PC-9 (cell line): ENCODE data around the gene LRRC47. TPM values are rescaled to one million over a fixed set of nuclear protein-coding genes. Genes with fewer than 3 reads are reported as not detected.

Source experiments
- BruUV-seq: library from RNA; stranded (reverse); fragments of 400-500 nt; replicated peaks from 2 replicates; lab custom pipeline; 2021; lab: Mats Ljungman, UMichigan
- CTCF ChIA-PET: fragments of 300-600 bp; sonication (Branson Sonifier 250); formaldehyde crosslinking; loops from one replicate; lab custom pipeline; 2022; ENCODE audit warnings: antibody characterized with exemption; lab: Charles Lee
- POLR2A ChIA-PET: fragments of 300-600 bp; sonication (Branson Sonifier 250); formaldehyde crosslinking; loops from one replicate; lab custom pipeline; 2022; ENCODE audit warnings: antibody characterized with exemption; ENCODE audit not compliant: unreplicated experiment; lab: Charles Lee
- DNase-seq, 2 experiments: peaks; one replicate each; pipeline versions ENCODE4 v3.0.0 to v3.0.0-alpha.2; 2015 to 2022; ENCODE audit warnings: mixed read lengths in 1 of 2
- H2AFZ ChIP-seq: fragments of 200-600 bp; sonication (generic); 2 replicates; pipeline ENCODE4 v1.8.1; 2017; ENCODE audit warnings: antibody characterized with exemption
- H3F3A ChIP-seq: fragments of 200-600 bp; sonication (generic); 2 replicates; pipeline ENCODE4 v1.8.1; 2017; ENCODE audit warnings: antibody characterized with exemption, mild to moderate bottlenecking, low read depth; ENCODE audit not compliant: insufficient read depth
- H3K27ac ChIP-seq: fragments of 200-600 bp; sonication (generic); 2 replicates; pipeline ENCODE4 v1.6.1; 2016; ENCODE audit warnings: mixed run types
- H3K27me3 ChIP-seq: fragments of 200-600 bp; sonication (generic); 2 replicates; pipeline ENCODE4 v1.6.1; 2016; ENCODE audit warnings: low read depth, mixed run types; ENCODE audit not compliant: insufficient read depth
- H3K36me3 ChIP-seq: fragments of 200-600 bp; sonication (generic); 2 replicates; pipeline ENCODE4 v1.6.1; 2016; ENCODE audit warnings: low read depth, mixed run types
- H3K4me1 ChIP-seq: fragments of 200-600 bp; sonication (generic); replicated peaks from 2 replicates; pipeline ENCODE4 v1.6.1; 2016; ENCODE audit warnings: mixed run types; ENCODE audit not compliant: insufficient read depth
- H3K4me2 ChIP-seq: fragments of 200-600 bp; sonication (generic); 2 replicates; pipeline ENCODE4 v1.6.1; 2017; ENCODE audit warnings: mixed run types
- H3K4me3 ChIP-seq: fragments of 200-600 bp; sonication (generic); 2 replicates; pipeline ENCODE4 v1.6.1; 2016; ENCODE audit warnings: mixed run types
- H3K79me2 ChIP-seq: fragments of 200-600 bp; sonication (generic); 2 replicates; pipeline ENCODE4 v1.6.1; 2017; ENCODE audit warnings: low read depth, mixed run types
- H3K9me2 ChIP-seq: fragments of 200-600 bp; sonication (generic); 2 replicates; pipeline ENCODE4 v1.8.1; 2017; ENCODE audit warnings: mild to moderate bottlenecking; ENCODE audit not compliant: insufficient read depth
- H3K9me3 ChIP-seq: fragments of 200-600 bp; sonication (generic); 2 replicates; pipeline ENCODE4 v1.8.1; 2016; ENCODE audit warnings: low read depth; ENCODE audit not compliant: insufficient read depth
- H4K20me1 ChIP-seq: fragments of 200-600 bp; sonication (generic); 2 replicates; pipeline ENCODE4 v1.8.1; 2017; ENCODE audit not compliant: insufficient read depth
- CTCF ChIP-seq: fragments of 200-600 bp; sonication (generic); conservative IDR thresholded peaks from 2 replicates; pipeline ENCODE4 v1.6.1; 2017; ENCODE audit warnings: mixed run types, antibody characterized with exemption, mild to moderate bottlenecking, moderate library complexity
- EZH2 ChIP-seq: fragments of 200-600 bp; sonication (generic); IDR thresholded peaks from 2 replicates; pipeline ENCODE4 v1.8.0; 2017; ENCODE audit warnings: antibody characterized with exemption, low read depth
- intact Hi-C: fragments of 100-400 bp; cut with micrococcal nuclease; formaldehyde crosslinking; loops from one replicate; pipeline ENCODE4 v1.10.0; 2022; ENCODE audit not compliant: unreplicated experiment
- total RNA-seq: library from RNA; stranded (reverse); gene quantifications from 2 replicates; pipeline ENCODE4 v1.2.3, GENCODE V29; 2021

Gene LRRC47
- total RNA-seq, 1 experiment from 2014 or later, result 34.2 TPM

- DNase-seq, result no peak
- no peak for TF ChIP-seq EZH2
- no peak for TF ChIP-seq CTCF
- Histone ChIP-seq H3K79me2 (no peaks in the 10 kb centered on the region), H3K9me2 (no peaks in the 10 kb centered on the region), H4K20me1 (peaks cover 4% of the 10 kb centered on the region), H3K4me1 (no peaks in the 10 kb centered on the region), H3K36me3 (no peaks in the 10 kb centered on the region), H3K4me3 (no peak overlapping the region), H3F3A (no peaks in the 10 kb centered on the region), H2AFZ (no peak overlapping the region), H3K27ac (no peak overlapping the region), H3K4me2 (no peak overlapping the region), H3K9me3 (no peaks in the 10 kb centered on the region), H3K27me3 (no peaks in the 10 kb centered on the region)
- ChIA-PET CTCF (no interaction called here), POLR2A (no interaction called here)
- intact Hi-C loops, result no loop called here
- no TSS peak for BruUV-seq
Measured at GRCh38 chr1:3740042-3740441, 56.3 kb downstream of the LRRC47 start.

- TF ChIP-seq EZH2, result no peak
- TF ChIP-seq CTCF, result no peak
Measured at GRCh38 chr1:3738943-3739342, 57.4 kb downstream of the LRRC47 start.

GRCh38 chr1:3736708-3737107 is 59.6 kb downstream of the LRRC47 start:
- CTCF ChIA-PET, result no interaction called here
- intact Hi-C loops, result no loop called here
- no peaks in the 10 kb centered on the region for H3K36me3 ChIP-seq

More at GRCh38 chr1:3738943-3739342, 57.4 kb downstream of the LRRC47 start:
- CTCF ChIA-PET, result no interaction called here
- no peaks in the 10 kb centered on the region for H3K9me2 ChIP-seq
- H3K4me1 ChIP-seq, result no peaks in the 10 kb centered on the region
- no peaks in the 10 kb centered on the region for H3K9me3 ChIP-seq
- no peak overlapping the region for H3K4me3 ChIP-seq
- no peaks in the 10 kb centered on the region for H3K79me2 ChIP-seq
- H3K36me3 ChIP-seq, result no peaks in the 10 kb centered on the region
- H3K27me3 ChIP-seq, result no peaks in the 10 kb centered on the region
- no peaks in the 10 kb centered on the region for H3F3A ChIP-seq
- no peak for DNase-seq
- peaks cover 4% of the 10 kb centered on the region for H4K20me1 ChIP-seq
- H2AFZ ChIP-seq, result no peak overlapping the region
- H3K27ac ChIP-seq, result no peak overlapping the region
- no TSS peak for BruUV-seq
- H3K4me2 ChIP-seq, result no peak overlapping the region
- POLR2A ChIA-PET, result no interaction called here
- intact Hi-C loops, result no loop called here

More at GRCh38 chr1:3736708-3737107, 59.6 kb downstream of the LRRC47 start:
- Histone ChIP-seq H3K4me3 (no peak overlapping the region), H3K4me2 (no peak overlapping the region), H3K9me2 (no peaks in the 10 kb centered on the region), H3K79me2 (no peaks in the 10 kb centered on the region), H3K4me1 (no peaks in the 10 kb centered on the region), H3K27me3 (no peaks in the 10 kb centered on the region), H2AFZ (no peak overlapping the region), H3K9me3 (no peaks in the 10 kb centered on the region), H3K27ac (no peak overlapping the region), H3F3A (no peaks in the 10 kb centered on the region), H4K20me1 (no peaks in the 10 kb centered on the region)
- no peak for DNase-seq
- POLR2A ChIA-PET, result no interaction called here
- no TSS peak for BruUV-seq
- TF ChIP-seq EZH2 (no peak), CTCF (no peak)
